SU-DHL-6 (cell line): ENCODE data around the gene BZW2.

Source experiments
- H2AFZ ChIP-seq: fragments of 200-600 bp; sonication (generic); 2 replicates; pipeline ENCODE4 v1.6.1; 2014; ENCODE audit warnings: low read depth, mild to moderate bottlenecking, moderate library complexity, mixed read lengths, antibody characterized with exemption, low read length; ENCODE audit not compliant: severe bottlenecking
- H3F3A ChIP-seq: fragments of 200-600 bp; shearing (Covaris generic); 2 replicates; pipeline ENCODE4 v1.6.0; 2016; ENCODE audit warnings: antibody characterized with exemption, mild to moderate bottlenecking; ENCODE audit not compliant: insufficient read depth
- H3K27ac ChIP-seq: fragments of 200-600 bp; sonication (generic); 2 replicates; pipeline ENCODE4 v1.5.1; 2016; ENCODE audit warnings: low read depth, mild to moderate bottlenecking, low read length, moderate library complexity, mixed read lengths
- H3K27me3 ChIP-seq: fragments of 200-600 bp; sonication (generic), shearing (Covaris generic); 2 replicates; pipeline ENCODE4 v1.6.0; 2014; ENCODE audit warnings: mild to moderate bottlenecking, low read length
- H3K36me3 ChIP-seq: fragments of 200-600 bp; sonication (generic); 2 replicates; pipeline ENCODE4 v1.6.1; 2014; ENCODE audit warnings: mild to moderate bottlenecking, low read length, mixed read lengths
- H3K4me2 ChIP-seq: fragments of 300-600, 200-600 bp; shearing (Covaris generic), sonication (generic); 2 replicates; pipeline ENCODE4 v1.6.0; 2014; ENCODE audit warnings: low read length, low read depth, mild to moderate bottlenecking; ENCODE audit not compliant: poor library complexity, severe bottlenecking
- H3K4me3 ChIP-seq: fragments of 200-600 bp; sonication (generic); 2 replicates; pipeline ENCODE4 v1.5.1; 2014; ENCODE audit warnings: antibody characterized with exemption, low read length, mild to moderate bottlenecking, mixed read lengths; ENCODE audit not compliant: insufficient read depth, poor library complexity, severe bottlenecking
- H3K79me2 ChIP-seq: fragments of 200-600 bp; sonication (generic); 2 replicates; pipeline ENCODE4 v1.6.1; 2014; ENCODE audit warnings: mild to moderate bottlenecking, low read length, moderate library complexity; ENCODE audit not compliant: insufficient read depth
- H3K9ac ChIP-seq: fragments of 200-600 bp; sonication (generic); 2 replicates; pipeline ENCODE4 v1.7.0; 2014; ENCODE audit warnings: mild to moderate bottlenecking, low read length
- H3K9me2 ChIP-seq: fragments of 200-600 bp; sonication (generic); replicated peaks from 2 replicates; pipeline ENCODE4 v1.6.1; 2014; ENCODE audit warnings: low read length; ENCODE audit not compliant: insufficient read depth
- H3K9me3 ChIP-seq: fragments of 200-600 bp; sonication (generic); 2 replicates; pipeline ENCODE4 v1.6.1; 2014; ENCODE audit warnings: low read length, mixed read lengths; ENCODE audit not compliant: insufficient read depth
- H4K20me1 ChIP-seq: fragments of 200-600 bp; sonication (generic); 2 replicates; pipeline ENCODE4 v1.6.1; 2014; ENCODE audit warnings: low read depth, mild to moderate bottlenecking, antibody characterized with exemption, low read length, moderate library complexity, mixed read lengths
- CTCF ChIP-seq: fragments of 200-600 bp; sonication (generic); IDR thresholded peaks from one replicate; pipeline ENCODE4 v1.5.1; 2017; ENCODE audit warnings: antibody characterized with exemption, mild to moderate bottlenecking, low read length, moderate library complexity; ENCODE audit not compliant: insufficient read depth, poor library complexity, severe bottlenecking
- EZH2phosphoT487 ChIP-seq: fragments of 200-600 bp; sonication (generic), shearing (Covaris generic); conservative IDR thresholded peaks from 2 replicates; pipeline ENCODE4 v1.6.1; 2018; ENCODE audit warnings: mild to moderate bottlenecking, antibody characterized with exemption, low read length, moderate library complexity, mixed read lengths

Gene BZW2

GRCh38 chr7:16740996-16741395, 95.0 kb downstream of the BZW2 start:
- Histone ChIP-seq H3K9ac (no peak overlapping the region), H3K9me3 (no peaks in the 10 kb centered on the region), H3K36me3 (no peaks in the 10 kb centered on the region), H3K27me3 (no peaks in the 10 kb centered on the region), H2AFZ (no peak overlapping the region), H3K4me3 (no peak overlapping the region), H3K79me2 (no peaks in the 10 kb centered on the region), H3K27ac (no peak overlapping the region), H4K20me1 (no peaks in the 10 kb centered on the region), H3F3A (no peaks in the 10 kb centered on the region), H3K4me2 (no peak overlapping the region), H3K9me2 (no peaks in the 10 kb centered on the region)
- TF ChIP-seq CTCF (no peak), EZH2phosphoT487 (no peak)

GRCh38 chr7:16741676-16742075, 95.7 kb downstream of the BZW2 start:
- no peaks in the 10 kb centered on the region for H3K9me3 ChIP-seq
- H3K36me3 ChIP-seq = no peaks in the 10 kb centered on the region
- TF ChIP-seq CTCF (no peak), EZH2phosphoT487 (no peak)
- no peaks in the 10 kb centered on the region for H3K79me2 ChIP-seq
- H3F3A ChIP-seq = no peaks in the 10 kb centered on the region
- H3K4me3 ChIP-seq = no peak overlapping the region
- no peak overlapping the region for H3K4me2 ChIP-seq
- H3K9me2 ChIP-seq = no peaks in the 10 kb centered on the region
- no peaks in the 10 kb centered on the region for H3K27me3 ChIP-seq
- no peak overlapping the region for H3K27ac ChIP-seq
- H2AFZ ChIP-seq = no peak overlapping the region
- no peak overlapping the region for H3K9ac ChIP-seq
- H4K20me1 ChIP-seq = no peaks in the 10 kb centered on the region

- TF ChIP-seq EZH2phosphoT487 = no peak
- no peak for TF ChIP-seq CTCF
- no peak overlapping the region for H3K9ac ChIP-seq
- H3K4me3 ChIP-seq = no peak overlapping the region
- no peaks in the 10 kb centered on the region for H3K9me3 ChIP-seq
- H3K79me2 ChIP-seq = no peaks in the 10 kb centered on the region
- H3K36me3 ChIP-seq = no peaks in the 10 kb centered on the region
- H3K9me2 ChIP-seq = no peaks in the 10 kb centered on the region
- no peaks in the 10 kb centered on the region for H3F3A ChIP-seq
- no peaks in the 10 kb centered on the region for H4K20me1 ChIP-seq
- no peak overlapping the region for H3K27ac ChIP-seq
- H2AFZ ChIP-seq = no peak overlapping the region
- H3K27me3 ChIP-seq = no peaks in the 10 kb centered on the region
- H3K4me2 ChIP-seq = no peak overlapping the region
Observed at GRCh38 chr7:16742547-16742946, 96.6 kb downstream of the BZW2 start.

GRCh38 chr7:16743236-16743635, 97.3 kb downstream of the BZW2 start:
- TF ChIP-seq CTCF (no peak), EZH2phosphoT487 (no peak)
- Histone ChIP-seq H3K4me2 (no peak overlapping the region), H3K36me3 (no peaks in the 10 kb centered on the region), H3F3A (no peaks in the 10 kb centered on the region), H3K27ac (no peak overlapping the region), H4K20me1 (no peaks in the 10 kb centered on the region), H2AFZ (no peak overlapping the region), H3K9me3 (no peaks in the 10 kb centered on the region), H3K4me3 (no peak overlapping the region), H3K9me2 (no peaks in the 10 kb centered on the region), H3K27me3 (no peaks in the 10 kb centered on the region), H3K9ac (no peak overlapping the region), H3K79me2 (no peaks in the 10 kb centered on the region)
